C1 segment of cervical spinal cord (tissue), 14 donors: Measurements from ENCODE around the gene DSE.
A peak's percentile ranks its signal among the peaks of the same experiment; 100 is the strongest.

Experiments
- DNase-seq, 14 donors: peaks; one replicate each; lab custom pipeline; 2025; lab: John Stamatoyannopoulos, UW

Gene DSE

GRCh38 chr6:116445102-116445501, 74.4 kb downstream of the DSE start:
- DNase-seq, result no peak

GRCh38 chr6:116446399-116446798, 75.7 kb downstream of the DSE start:
- no peak for DNase-seq

DNA sequence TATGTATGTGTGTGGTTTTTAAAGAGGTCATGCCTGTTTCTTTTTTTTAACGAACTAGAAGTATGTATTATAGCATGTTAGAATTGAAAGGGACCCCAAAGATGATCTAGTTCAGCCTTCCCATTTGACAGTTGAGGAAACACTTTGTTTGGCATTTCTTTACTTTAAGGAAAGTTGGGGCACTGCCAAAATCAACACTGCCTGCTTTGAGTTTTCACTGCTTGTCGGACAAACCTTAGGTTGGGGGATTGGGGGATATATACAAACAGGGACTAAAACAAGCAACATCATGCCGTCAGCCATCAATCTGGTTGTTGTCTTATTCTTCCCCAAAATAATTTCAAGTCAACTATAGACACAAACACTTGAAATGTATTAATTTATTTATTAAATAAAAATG, 76.3 kb downstream of the DSE start:
- no peak for DNase-seq

DNA sequence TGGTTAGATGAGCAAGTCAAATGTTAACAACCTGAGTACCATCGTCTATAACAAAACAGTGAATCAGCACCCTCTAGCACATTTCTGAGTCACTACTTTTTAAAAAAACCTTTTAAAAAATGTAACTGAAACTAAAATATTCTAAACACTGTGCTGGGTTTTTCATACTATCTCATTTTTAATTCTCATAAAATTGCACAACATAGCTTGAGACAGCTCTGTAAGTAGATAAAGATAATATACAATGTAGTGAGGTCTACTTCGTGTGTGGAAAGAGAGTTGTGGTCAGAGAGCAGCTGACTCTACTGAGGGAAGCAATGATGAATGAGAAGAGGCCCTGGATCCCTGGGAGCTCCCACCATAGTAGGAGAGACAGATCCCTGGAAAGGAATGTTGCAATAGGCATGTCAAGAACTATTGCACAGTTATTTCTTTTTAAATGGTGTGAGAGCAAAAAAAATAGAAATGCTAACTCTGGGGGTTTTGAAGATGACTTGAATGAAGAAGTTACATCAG, 76.8 kb downstream of the DSE start:
- DNase-seq, result no peak

GRCh38 chr6:116449565-116449964, 78.8 kb downstream of the DSE start:
- no peak for DNase-seq

GRCh38 chr6:116450185-116450710, 79.5 kb downstream of the DSE start:
- DNase-seq, result no peak

DNA sequence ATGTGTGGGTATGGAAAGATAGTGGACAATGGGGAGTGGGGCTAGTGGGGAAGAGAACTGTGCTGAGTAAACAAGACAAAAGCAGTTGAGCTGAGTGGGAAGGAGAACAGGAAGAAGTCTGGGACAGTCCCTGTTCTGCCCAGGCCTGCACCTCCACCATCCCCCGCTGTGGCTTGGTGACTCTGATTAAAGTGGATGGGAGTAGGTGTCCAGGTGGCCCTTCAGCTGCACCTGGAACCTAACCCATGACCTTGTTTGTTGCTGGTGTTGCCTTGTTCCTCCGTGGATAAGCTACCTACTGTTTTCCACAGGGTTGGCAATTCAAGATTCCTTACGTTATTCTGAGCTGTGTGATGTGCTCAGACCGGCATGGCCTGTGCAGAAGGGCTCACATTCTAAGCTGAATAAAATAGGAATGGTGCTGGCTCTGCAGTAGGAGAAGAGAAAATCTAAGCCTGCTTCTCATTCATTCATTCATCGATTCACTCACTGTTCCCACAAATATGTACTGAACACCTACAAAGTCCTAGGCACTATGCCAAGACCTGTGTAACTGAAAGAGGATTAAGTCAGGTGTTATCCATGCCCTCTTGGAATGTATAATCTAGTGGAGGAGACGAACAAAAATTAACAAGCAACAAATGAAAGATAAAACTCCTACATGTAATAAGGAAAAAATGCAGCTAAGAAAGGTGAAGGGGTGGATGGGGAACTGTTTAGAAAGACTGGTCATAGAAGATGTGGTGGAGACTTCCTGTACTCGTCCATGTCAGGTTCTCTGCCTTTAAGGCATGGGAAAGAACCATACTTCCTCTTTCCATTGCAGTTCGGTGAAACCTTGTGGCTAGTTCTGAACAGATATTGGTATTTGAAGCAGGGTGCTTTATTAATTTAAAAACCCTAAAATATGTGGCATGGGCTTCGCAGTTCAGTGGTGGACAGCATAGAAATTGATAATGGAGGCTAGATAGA, 80.3 kb downstream of the DSE start:
- no peak for DNase-seq

GRCh38 chr6:116451916-116452315, 81.2 kb downstream of the DSE start:
- no peak for DNase-seq

DNA sequence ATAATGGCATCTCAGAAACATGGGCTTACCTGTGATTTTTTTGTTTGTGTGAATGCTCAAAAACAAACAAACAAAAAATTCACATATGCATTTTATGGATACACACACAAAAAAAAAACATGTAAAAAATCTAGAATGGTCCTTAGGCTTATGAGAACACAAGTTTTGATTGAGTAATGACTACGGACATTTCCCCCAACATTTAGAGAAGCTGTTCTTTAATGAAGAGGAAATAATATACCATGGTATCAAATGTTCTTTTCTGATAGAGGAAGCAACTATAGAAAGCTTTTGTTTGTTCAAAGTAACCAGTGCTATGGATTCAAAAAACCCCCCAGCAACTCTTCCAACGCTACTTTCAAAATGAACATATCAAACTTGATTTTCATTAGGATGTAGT, 81.8 kb downstream of the DSE start:
- DNase-seq, result no peak

DNA sequence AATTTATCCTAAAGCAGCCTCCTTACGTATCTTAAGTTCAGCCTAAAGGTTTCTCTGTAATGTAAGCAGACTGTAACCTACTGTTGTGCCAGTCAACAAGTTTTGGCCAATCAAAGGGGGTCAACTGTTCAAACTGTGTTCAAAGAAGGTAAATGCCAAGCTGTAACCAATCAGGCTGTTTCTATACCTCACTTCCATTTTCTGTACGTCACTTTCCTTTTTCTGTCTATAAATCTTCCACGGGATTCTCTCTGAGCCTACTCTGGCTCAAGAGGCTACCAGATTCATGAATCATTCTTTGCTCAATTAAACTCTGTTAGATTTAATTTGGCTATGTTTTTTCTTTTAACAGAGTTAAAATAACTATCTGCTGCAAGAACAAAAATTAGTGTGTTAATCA, 85.4 kb downstream of the DSE start:
- DNase-seq, result no peak

GRCh38 chr6:116456927-116457326, 86.2 kb downstream of the DSE start:
- DNase-seq, result no peak

DNA sequence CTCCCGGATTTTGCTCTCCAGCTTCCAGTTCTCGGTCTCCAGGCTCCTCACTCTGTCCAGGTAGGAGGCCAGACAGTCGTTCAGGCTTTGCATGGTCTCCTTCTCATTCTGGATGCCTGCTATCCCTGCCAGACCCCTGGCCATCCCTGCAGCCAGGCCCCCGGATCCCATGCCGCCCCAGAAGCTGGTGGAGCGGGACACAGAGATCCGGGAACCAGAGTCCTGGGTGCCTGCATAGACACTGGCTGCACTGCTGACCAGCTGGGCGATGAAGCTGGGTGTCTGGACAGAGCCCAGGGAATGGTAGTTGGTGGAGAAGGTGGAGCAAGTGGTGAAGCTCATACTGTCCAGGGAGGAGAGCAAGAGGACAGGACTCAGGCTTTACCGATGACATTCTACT, 87.5 kb downstream of the DSE start:
- DNase-seq, result no peak

- DNase-seq, result no peak
Measured at GRCh38 chr6:116459927-116460326, 89.2 kb downstream of the DSE start.

GRCh38 chr6:116461331-116461931, 90.7 kb downstream of the DSE start, which contains the start of gene CALHM6:
Gene CALHM6, plus strand, starts transcription at chr6:116461375. Its CDS starts 555 bp downstream, at chr6:116461930.
- DNase-seq, result no peak

DNA sequence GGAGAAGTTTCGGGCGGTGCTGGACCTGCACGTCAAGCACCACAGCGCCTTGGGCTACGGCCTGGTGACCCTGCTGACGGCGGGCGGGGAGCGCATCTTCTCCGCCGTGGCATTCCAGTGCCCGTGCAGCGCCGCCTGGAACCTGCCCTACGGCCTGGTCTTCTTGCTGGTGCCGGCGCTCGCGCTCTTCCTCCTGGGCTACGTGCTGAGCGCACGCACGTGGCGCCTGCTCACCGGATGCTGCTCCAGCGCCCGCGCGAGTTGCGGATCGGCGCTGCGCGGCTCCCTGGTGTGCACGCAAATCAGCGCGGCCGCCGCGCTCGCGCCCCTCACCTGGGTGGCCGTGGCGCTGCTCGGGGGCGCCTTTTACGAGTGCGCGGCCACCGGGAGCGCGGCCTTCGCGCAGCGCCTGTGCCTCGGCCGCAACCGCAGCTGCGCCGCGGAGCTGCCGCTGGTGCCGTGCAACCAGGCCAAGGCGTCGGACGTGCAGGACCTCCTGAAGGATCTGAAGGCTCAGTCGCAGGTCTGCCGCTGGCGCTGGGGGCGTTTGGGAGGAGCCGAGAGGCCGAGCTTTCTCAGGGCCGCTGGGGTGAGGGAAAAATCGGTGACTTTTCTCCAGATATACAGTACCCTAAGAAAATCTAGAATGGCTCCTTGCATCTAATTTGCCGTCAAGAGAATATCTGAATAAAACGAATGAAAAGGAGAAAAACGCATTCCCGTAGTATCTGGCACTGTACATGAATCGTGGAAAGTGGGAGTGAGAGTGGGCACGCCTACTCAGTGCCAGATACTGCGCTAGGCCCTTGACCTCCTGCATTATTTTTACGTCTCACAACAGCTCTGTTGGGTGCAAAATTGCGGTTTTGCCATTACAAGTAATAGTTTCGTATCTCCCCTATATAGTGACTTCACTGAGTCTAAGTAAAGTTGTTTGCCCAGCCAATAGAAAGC, 91.5 kb downstream of the DSE start:
- peak in 4 of 14 donors; percentile 10 to 40 (median 14) for DNase-seq

GRCh38 chr6:116463301-116463700, 92.6 kb downstream of the DSE start:
- no peak for DNase-seq

DNA sequence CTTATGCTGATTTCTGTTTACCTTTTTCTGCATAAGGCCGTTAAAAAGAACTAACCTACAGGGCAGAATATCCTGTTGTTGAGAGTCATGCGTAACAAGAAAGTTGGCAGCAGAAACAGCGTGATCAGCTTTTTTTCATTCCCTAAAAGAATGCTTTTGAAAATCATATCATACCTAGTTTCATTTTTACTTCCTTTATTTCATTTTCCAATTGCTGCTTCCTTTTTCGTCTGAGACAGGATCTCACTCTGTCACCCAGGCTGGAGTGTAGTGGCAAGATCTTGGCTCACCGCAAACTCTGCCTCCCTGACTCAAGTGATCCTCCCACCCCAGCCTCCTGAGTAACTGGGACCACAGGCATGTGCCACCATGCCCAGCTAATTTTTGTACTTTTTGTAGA, 94.5 kb downstream of the DSE start:
- DNase-seq, result no peak

- DNase-seq, result no peak
Measured at GRCh38 chr6:116467096-116467495, 96.3 kb downstream of the DSE start.

DNA sequence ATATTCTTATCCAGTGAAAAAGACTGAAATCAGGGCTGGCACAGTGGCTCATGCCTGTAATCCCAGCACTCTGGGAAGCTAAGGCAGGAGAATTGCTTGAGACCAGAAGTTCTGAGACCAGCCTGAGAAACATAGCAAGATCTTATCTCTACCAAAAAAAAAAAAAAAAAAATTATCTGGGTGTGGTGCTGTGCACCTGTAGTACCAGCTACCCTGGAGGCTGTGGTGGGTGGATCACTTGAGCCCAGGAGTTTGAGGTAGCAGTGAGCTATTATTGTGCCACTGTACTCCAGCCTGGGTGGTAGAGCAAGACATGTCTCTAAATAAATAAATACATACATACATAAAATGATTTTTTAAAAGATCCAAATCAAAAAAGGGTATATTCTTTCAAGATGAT, 96.8 kb downstream of the DSE start:
- no peak for DNase-seq

- no peak for DNase-seq
Measured at GRCh38 chr6:116468293-116468692, 97.5 kb downstream of the DSE start.

DNA sequence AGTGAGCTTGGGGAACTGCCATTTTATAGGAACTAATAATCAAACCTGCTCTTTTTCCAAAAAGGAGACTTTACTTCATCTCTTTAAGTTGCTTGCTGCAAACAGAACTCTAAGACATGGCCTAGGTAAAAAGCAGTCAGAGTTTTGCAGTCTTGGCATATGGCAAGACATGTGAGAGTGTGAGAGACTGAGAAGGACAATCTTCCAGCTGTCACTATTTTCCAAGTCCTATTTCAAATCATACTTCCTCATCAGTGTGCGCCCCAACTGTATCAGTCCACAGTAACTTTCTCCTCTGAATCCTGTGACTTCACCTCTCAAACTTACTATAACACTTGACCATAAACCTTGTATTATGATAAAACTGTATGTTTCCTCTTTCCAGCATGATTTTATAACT, 100.8 kb downstream of the DSE start:
- DNase-seq, result no peak
